ENCODE measurements around the gene ATP9B. TPM values are rescaled to one million over a fixed set of nuclear protein-coding genes. Genes with fewer than 3 reads are reported as not detected.

The ATP9B gene
- polyA plus RNA-seq, 3 donors: 7.2 to 20.3 (median 14.0) TPM

DNA sequence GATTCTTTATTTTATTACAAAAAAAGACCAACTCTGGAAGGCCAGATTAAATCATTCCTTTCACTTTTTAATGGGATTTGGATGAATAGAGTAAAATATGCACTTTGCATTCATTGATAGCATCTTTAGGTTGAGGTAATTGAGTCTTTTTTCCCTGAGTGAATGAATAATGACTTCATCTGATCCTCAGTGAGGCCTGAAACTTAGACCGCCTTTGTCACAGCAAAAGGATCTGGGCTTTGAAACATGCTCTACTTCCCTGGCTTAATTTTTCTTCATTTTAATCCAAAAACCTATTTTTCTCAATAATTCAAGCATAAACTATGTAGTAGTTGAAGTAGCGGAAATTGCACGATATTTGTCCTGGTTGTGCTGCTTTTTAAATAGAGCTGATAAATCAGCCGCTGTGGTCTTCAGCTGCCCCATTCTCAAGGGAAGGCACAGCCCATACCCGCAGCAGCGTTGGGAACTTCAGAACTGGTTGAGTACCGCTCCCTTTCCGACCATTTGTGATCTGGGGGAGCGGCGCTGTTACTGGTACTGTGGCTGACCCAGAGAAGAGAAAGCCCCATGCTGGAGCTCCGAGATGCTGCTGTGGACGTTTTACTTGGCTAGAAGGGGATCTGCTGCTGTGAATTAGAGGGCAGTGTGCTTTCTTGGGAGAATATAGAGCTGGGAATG, 181.2 kb downstream of the ATP9B start:
- Histone ChIP-seq H3K4me2 (replicated peaks; ENCODE audit: extremely low read depth, low read length, poor library complexity, severe bottlenecking) (no peak overlapping the region), H3K9me3 (replicated peaks in 1 of 2; ENCODE audit: control insufficient read depth in 1 of 2, insufficient read depth in 1 of 2, low read length in 2 of 2) (peaks cover 0 to 4% of the 10 kb centered on the region in 2 donors), H3K4me1 (ENCODE audit: control insufficient read depth in 1 of 2, insufficient read depth in 2 of 2, low read length in 2 of 2) (no peaks in the 10 kb centered on the region), H3K27ac (ENCODE audit: low read depth in 1 of 2, low read length in 2 of 2) (no peak overlapping the region), H3K4me3 (replicated peaks in 1 of 3; ENCODE audit: low read depth in 2 of 3, low read length in 3 of 3) (no peak overlapping the region), H2AFZ (ENCODE audit: insufficient read depth, low read depth, low read length, poor library complexity, severe bottlenecking) (no peak overlapping the region), H4K20me1 (ENCODE audit: insufficient read depth, low read length) (no peaks in the 10 kb centered on the region), H3K79me2 (ENCODE audit: insufficient read depth, low read length) (no peaks in the 10 kb centered on the region), H3K27me3 (ENCODE audit: control insufficient read depth in 2 of 2, insufficient read depth in 2 of 2, low read length in 2 of 2) (no peaks in the 10 kb centered on the region), H3K9ac (ENCODE audit: insufficient read depth, low read length, poor library complexity, severe bottlenecking) (no peak overlapping the region), H3K36me3 (replicated peaks in 1 of 2; ENCODE audit: control insufficient read depth in 1 of 2, insufficient read depth in 2 of 2, low read length in 2 of 2) (peaks cover 9 to 20% of the 10 kb centered on the region in 2 donors)
- TF ChIP-seq, protein P1, sequence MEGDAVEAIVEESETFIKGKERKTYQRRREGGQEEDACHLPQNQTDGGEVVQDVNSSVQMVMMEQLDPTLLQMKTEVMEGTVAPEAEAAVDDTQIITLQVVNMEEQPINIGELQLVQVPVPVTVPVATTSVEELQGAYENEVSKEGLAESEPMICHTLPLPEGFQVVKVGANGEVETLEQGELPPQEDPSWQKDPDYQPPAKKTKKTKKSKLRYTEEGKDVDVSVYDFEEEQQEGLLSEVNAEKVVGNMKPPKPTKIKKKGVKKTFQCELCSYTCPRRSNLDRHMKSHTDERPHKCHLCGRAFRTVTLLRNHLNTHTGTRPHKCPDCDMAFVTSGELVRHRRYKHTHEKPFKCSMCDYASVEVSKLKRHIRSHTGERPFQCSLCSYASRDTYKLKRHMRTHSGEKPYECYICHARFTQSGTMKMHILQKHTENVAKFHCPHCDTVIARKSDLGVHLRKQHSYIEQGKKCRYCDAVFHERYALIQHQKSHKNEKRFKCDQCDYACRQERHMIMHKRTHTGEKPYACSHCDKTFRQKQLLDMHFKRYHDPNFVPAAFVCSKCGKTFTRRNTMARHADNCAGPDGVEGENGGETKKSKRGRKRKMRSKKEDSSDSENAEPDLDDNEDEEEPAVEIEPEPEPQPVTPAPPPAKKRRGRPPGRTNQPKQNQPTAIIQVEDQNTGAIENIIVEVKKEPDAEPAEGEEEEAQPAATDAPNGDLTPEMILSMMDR (IDR thresholded peaks at IDR 0.05): no peak
- WGBS (ENCODE audit: insufficient coverage): 96% methylated on average over 9 of the region's 12 CpGs
- Mint-ChIP-seq H3K36me3 (peaks cover 23% of the 10 kb centered on the region in 2 donors), H3K27ac (no peak overlapping the region), H3K4me3 (no peak overlapping the region), H3K27me3 (ENCODE audit: low read depth in 3 of 3) (no peaks in the 10 kb centered on the region), H3K4me1 (peaks cover 6% of the 10 kb centered on the region), H3K9me3 (peaks cover 0 to 2% (median 0%) of the 10 kb centered on the region in 7 donors)
- DNase-seq: no peak
- intact Hi-C loops (cut with micrococcal nuclease): no loop called here

DNA sequence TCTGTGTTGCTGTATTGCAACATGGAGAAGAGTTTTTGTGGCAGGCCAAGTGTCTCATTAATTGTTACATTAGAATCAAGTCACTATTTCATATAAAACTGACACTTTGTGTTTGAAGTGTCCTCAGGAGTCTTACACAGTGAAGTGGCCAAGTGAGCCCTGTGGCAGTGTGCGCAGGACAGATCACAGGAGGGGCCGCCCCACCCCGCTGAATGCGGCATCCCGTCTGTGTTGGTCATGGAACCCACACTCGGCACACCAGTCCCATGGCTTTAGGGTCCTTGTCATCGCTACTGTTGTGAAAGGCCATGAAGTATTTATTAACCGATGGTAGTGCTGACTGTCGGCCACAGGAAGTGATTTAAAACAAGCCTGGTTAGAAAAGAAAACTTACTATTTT, 181.8 kb downstream of the ATP9B start:
- Histone ChIP-seq H2AFZ (ENCODE audit: insufficient read depth, low read depth, low read length, poor library complexity, severe bottlenecking) (no peak overlapping the region), H3K9ac (ENCODE audit: insufficient read depth, low read length, poor library complexity, severe bottlenecking) (no peak overlapping the region), H3K4me3 (replicated peaks in 1 of 3; ENCODE audit: low read depth in 2 of 3, low read length in 3 of 3) (no peak overlapping the region), H3K9me3 (replicated peaks in 1 of 2; ENCODE audit: control insufficient read depth in 1 of 2, insufficient read depth in 1 of 2, low read length in 2 of 2) (no peaks in the 10 kb centered on the region), H3K36me3 (replicated peaks in 1 of 2; ENCODE audit: control insufficient read depth in 1 of 2, insufficient read depth in 2 of 2, low read length in 2 of 2) (peaks cover 9 to 21% of the 10 kb centered on the region in 2 donors), H4K20me1 (ENCODE audit: insufficient read depth, low read length) (no peaks in the 10 kb centered on the region), H3K4me1 (ENCODE audit: control insufficient read depth in 1 of 2, insufficient read depth in 2 of 2, low read length in 2 of 2) (no peaks in the 10 kb centered on the region), H3K27ac (ENCODE audit: low read depth in 1 of 2, low read length in 2 of 2) (no peak overlapping the region), H3K27me3 (ENCODE audit: control insufficient read depth in 2 of 2, insufficient read depth in 2 of 2, low read length in 2 of 2) (no peaks in the 10 kb centered on the region), H3K79me2 (ENCODE audit: insufficient read depth, low read length) (no peaks in the 10 kb centered on the region), H3K4me2 (replicated peaks; ENCODE audit: extremely low read depth, low read length, poor library complexity, severe bottlenecking) (no peak overlapping the region)
- Mint-ChIP-seq H3K36me3 (peaks cover 24 to 27% of the 10 kb centered on the region in 2 donors), H3K27me3 (ENCODE audit: low read depth in 3 of 3) (no peaks in the 10 kb centered on the region), H3K9me3 (no peaks in the 10 kb centered on the region), H3K4me3 (no peak overlapping the region), H3K27ac (peak overlapping the region in 1 of 7 donors; percentile 44), H3K4me1 (peaks cover 6% of the 10 kb centered on the region)
- DNase-seq: no peak
- WGBS (ENCODE audit: insufficient coverage): 53% methylated on average over 3 of the region's 9 CpGs
- TF ChIP-seq, protein P1 (IDR thresholded peaks at IDR 0.05): no peak
- intact Hi-C loops (cut with micrococcal nuclease): no loop called here

Data from CD14-positive monocyte (primary cell).